Measurements from ENCODE around the gene PSMB4.
"Not testable (repeated sequence)": the region's sequence is repeated elsewhere in the genome, so short reads cannot be mapped to it uniquely, and the experiment has no call there.

PSMB4 gene

GRCh38 chr1:151399324-151400171 lies at the start of gene PSMB4:
PSMB4 (plus strand) TSS chr1:151399573; CDS start chr1:151399588, 15 bp downstream.
- DNase-seq (ENCODE audit: low read depth in 2 of 2), result peak; percentile 67 to 75

GRCh38 chr1:151350323-151350722 lies 49.0 kb upstream of the PSMB4 start:
- DNase-seq (ENCODE audit: low read depth in 2 of 2), result not testable (repeated sequence)

GRCh38 chr1:151352021-151352718 lies 47.2 kb upstream of the PSMB4 start:
- DNase-seq (ENCODE audit: low read depth in 2 of 2), result no peak

- no peak for DNase-seq (ENCODE audit: low read depth in 2 of 2)
Measured at GRCh38 chr1:151356696-151357095, 42.7 kb upstream of the PSMB4 start.

- no peak for DNase-seq (ENCODE audit: low read depth in 2 of 2)
Measured at GRCh38 chr1:151361883-151362282, 37.5 kb upstream of the PSMB4 start.

- no peak for DNase-seq (ENCODE audit: low read depth in 2 of 2)
Measured at GRCh38 chr1:151362308-151363155, 36.8 kb upstream of the PSMB4 start.

GRCh38 chr1:151364996-151365395 lies 34.4 kb upstream of the PSMB4 start:
- no peak for DNase-seq (ENCODE audit: low read depth in 2 of 2)

- DNase-seq (ENCODE audit: low read depth in 2 of 2), result no peak
Measured at GRCh38 chr1:151367658-151368392, 31.5 kb upstream of the PSMB4 start.

GRCh38 chr1:151368393-151369301 lies 30.7 kb upstream of the PSMB4 start:
- no peak for DNase-seq (ENCODE audit: low read depth in 2 of 2)

- no peak for DNase-seq (ENCODE audit: low read depth in 2 of 2)
Measured at GRCh38 chr1:151369302-151369610, 30.1 kb upstream of the PSMB4 start.

GRCh38 chr1:151369621-151370048 lies 29.7 kb upstream of the PSMB4 start:
- DNase-seq (ENCODE audit: low read depth in 2 of 2), result no peak

- no peak for DNase-seq (ENCODE audit: low read depth in 2 of 2)
Measured at GRCh38 chr1:151370211-151370911, 29.0 kb upstream of the PSMB4 start.

GRCh38 chr1:151371370-151372057 lies 27.9 kb upstream of the PSMB4 start:
- no peak for DNase-seq (ENCODE audit: low read depth in 2 of 2)

- no peak for DNase-seq (ENCODE audit: low read depth in 2 of 2)
Measured at GRCh38 chr1:151372058-151372934, 27.1 kb upstream of the PSMB4 start, which contains the start of gene SELENBP1. SELENBP1 (minus strand) TSS chr1:151372705; CDS start chr1:151372641, 64 bp downstream.

GRCh38 chr1:151373196-151373595 lies 26.2 kb upstream of the PSMB4 start:
- DNase-seq (ENCODE audit: low read depth in 2 of 2), result no peak

- DNase-seq (ENCODE audit: low read depth in 2 of 2), result no peak
Measured at GRCh38 chr1:151377150-151377884, 22.1 kb upstream of the PSMB4 start.

- no peak for DNase-seq (ENCODE audit: low read depth in 2 of 2)
Measured at GRCh38 chr1:151384584-151384983, 14.8 kb upstream of the PSMB4 start.

All from stimulated activated CD8-positive, alpha-beta memory T cell treated with anti-CD3 and anti-CD28 coated beads, Interleukin-7, amount 100 ng/mL, for 4 hours (primary cell).